Esophagus muscularis mucosa (tissue), 4 donors: ENCODE data around the gene CCDC63. TPM values are rescaled to one million over a fixed set of nuclear protein-coding genes. Genes with fewer than 3 reads are reported as not detected.
A peak's percentile ranks its signal among the peaks of the same experiment; 100 is the strongest.

Experiments used
- DNase-seq: peaks from one replicate; pipeline ENCODE4 v3.0.0-alpha.2; 2017; ENCODE audit errors: extremely low spot score
- H3K27ac ChIP-seq, 4 donors: fragments of 200-600 bp; sonication (generic); replicated peaks in 1 of 4; 1 replicate in 3 of 4; 2 replicates in 1 of 4; pipeline ENCODE4 v1.5.1; 2016 to 2019; ENCODE audit warnings: mild to moderate bottlenecking in 1 of 4
- H3K27me3 ChIP-seq, 4 donors: fragments of 200-600 bp; sonication (generic); one replicate each; pipeline versions ENCODE4 v1.5.1 to v1.6.0; 2016 to 2019
- H3K36me3 ChIP-seq, 4 donors: fragments of 200-600 bp; sonication (generic); one replicate each; pipeline ENCODE4 v1.5.1; 2016 to 2019
- H3K4me1 ChIP-seq, 4 donors: fragments of 200-600 bp; sonication (generic); one replicate each; pipeline ENCODE4 v1.5.1; 2016 to 2019
- H3K4me3 ChIP-seq, 4 donors: fragments of 200-600 bp; sonication (generic); 1 replicate in 2 of 4; 2 replicates in 2 of 4; pipeline ENCODE4 v1.5.1; 2016 to 2019; ENCODE audit warnings: mild to moderate bottlenecking in 4 of 4, moderate library complexity in 1 of 4
- H3K9me3 ChIP-seq, 4 donors: fragments of 200-600 bp; sonication (generic); 1 replicate in 3 of 4; 2 replicates in 1 of 4; pipeline ENCODE4 v1.5.1; 2016 to 2019
- CTCF ChIP-seq, 3 experiments: fragments of 200-600 bp in 2 of 3; fragments of 450-650 bp in 1 of 3; sonication (generic) in 2 of 3; IDR thresholded peaks; one replicate each; pipeline ENCODE4 v1.5.1; 2017 to 2019; ENCODE audit warnings: antibody characterized with exemption in 3 of 3, mild to moderate bottlenecking in 2 of 3, moderate library complexity in 1 of 3
- EP300 ChIP-seq: sonication (generic); formaldehyde crosslinking; IDR thresholded peaks from one replicate; pipeline ENCODE4 v1.6.1; 2017; ENCODE audit warnings: antibody characterized with exemption
- POLR2A ChIP-seq: fragments of 450-650 bp; IDR thresholded peaks from one replicate; pipeline ENCODE4 v1.6.1; 2017; ENCODE audit warnings: antibody characterized with exemption, moderate library complexity, mild to moderate bottlenecking, low read depth
- POLR2AphosphoS5 ChIP-seq, 2 donors: sonication (generic); formaldehyde crosslinking; IDR thresholded peaks; one replicate each; pipeline ENCODE4 v1.6.1; 2017; ENCODE audit warnings: antibody characterized with exemption in 2 of 2
- WGBS: methylation state at CpG from one replicate; pipeline ENCODE4 v1.1.5; 2018; 5-methylcytosine and 5-hydroxymethylcytosine counted together
- intact Hi-C: fragments of 100-400 bp; cut with DNase I; formaldehyde crosslinking; loops from one replicate; pipeline ENCODE4 v1.15.1; 2023
- total RNA-seq, 4 donors: library from RNA; depleted of rRNA; stranded (reverse); fragments of >200 nt; gene quantifications; one replicate each; pipeline versions ENCODE4 v1.1.0 to v1.2.1, GENCODE V29; 2016

CCDC63 gene
- total RNA-seq, 4 donors from 2014 or later: not detected

GRCh38 chr12:110829308-110829707, 17.5 kb upstream of the CCDC63 start:
- no peak for DNase-seq
- TF ChIP-seq EP300 (no peak), POLR2A (no peak), POLR2AphosphoS5 (IDR thresholded peaks at IDR 0.05) (no peak), CTCF (IDR thresholded peaks at IDR 0.05) (no peak)
- Histone ChIP-seq H3K9me3 (no peaks in the 10 kb centered on the region), H3K36me3 (no peaks in the 10 kb centered on the region), H3K27ac (no peak overlapping the region), H3K4me1 (peaks cover 0 to 8% (median 4%) of the 10 kb centered on the region in 4 donors), H3K4me3 (no peak overlapping the region), H3K27me3 (no peaks in the 10 kb centered on the region)
- intact Hi-C loops: loop anchor here (10.0 kb wide), 1 partner anchor 375 kb away; the partner anchor contains the start of gene ARPC3
- whole genome bisulfite sequencing: 92% methylated on average over 10 of the region's 10 CpGs

- H3K9me3 ChIP-seq: no peaks in the 10 kb centered on the region
- intact Hi-C loops: no loop called here
- no peaks in the 10 kb centered on the region for H3K4me1 ChIP-seq
- H3K27me3 ChIP-seq: no peaks in the 10 kb centered on the region
- TF ChIP-seq CTCF (IDR thresholded peaks at IDR 0.05) (no peak), EP300 (no peak), POLR2A (no peak), POLR2AphosphoS5 (IDR thresholded peaks at IDR 0.05) (no peak)
- no peak for DNase-seq
- H3K4me3 ChIP-seq: no peak overlapping the region
- no peak overlapping the region for H3K27ac ChIP-seq
- H3K36me3 ChIP-seq: no peaks in the 10 kb centered on the region
- WGBS: 87% methylated on average over 4 of the region's 4 CpGs
These were observed 10.5 kb upstream of the CCDC63 start for GRCh38 chr12:110836291-110836690.

- intact Hi-C loops: loop anchor here (10.0 kb wide), 1 partner anchor 216 kb away; no protein-coding TSS in a partner anchor
- WGBS: 61% methylated on average over 5 of the region's 6 CpGs
- no peaks in the 10 kb centered on the region for H3K9me3 ChIP-seq
- H3K27ac ChIP-seq: no peak overlapping the region
- H3K4me3 ChIP-seq: no peak overlapping the region
- TF ChIP-seq EP300 (no peak), POLR2A (no peak), POLR2AphosphoS5 (IDR thresholded peaks at IDR 0.05) (no peak), CTCF (IDR thresholded peaks at IDR 0.05) (no peak)
- peaks cover 9 to 15% (median 14%) of the 10 kb centered on the region in 4 donors for H3K4me1 ChIP-seq
- H3K36me3 ChIP-seq: no peaks in the 10 kb centered on the region
- DNase-seq: no peak
- H3K27me3 ChIP-seq: no peaks in the 10 kb centered on the region
These were observed 5.8 kb upstream of the CCDC63 start for GRCh38 chr12:110841007-110841406.

GRCh38 chr12:110844131-110844530, 2.7 kb upstream of the CCDC63 start:
- Histone ChIP-seq H3K36me3 (no peaks in the 10 kb centered on the region), H3K27me3 (no peaks in the 10 kb centered on the region), H3K9me3 (no peaks in the 10 kb centered on the region), H3K4me1 (peaks cover 9 to 24% (median 21%) of the 10 kb centered on the region in 4 donors), H3K4me3 (no peak overlapping the region), H3K27ac (peak overlapping the region in 2 of 4 donors; percentile 55 to 71)
- TF ChIP-seq CTCF (IDR thresholded peaks at IDR 0.05): no peak
- no peak for TF ChIP-seq EP300
- no peak for TF ChIP-seq POLR2A
- no peak for TF ChIP-seq POLR2AphosphoS5 (IDR thresholded peaks at IDR 0.05)
- 67% methylated on average over 3 of the region's 3 CpGs for WGBS
- intact Hi-C loops: loop anchor here (10.0 kb wide), 1 partner anchor 219 kb away; no protein-coding TSS in a partner anchor
- no peak for DNase-seq
